CD4-positive, alpha-beta T cell (primary cell): ENCODE data around the gene PIP5K1C. TPM values are rescaled to one million over a fixed set of nuclear protein-coding genes. Genes with fewer than 3 reads are reported as not detected.

Experiments used
- ATAC-seq: fragments of 200-7000 bp; cut with Tn5 transposase; one replicate; pipeline ENCODE4 v1.10.0; 2022; ENCODE audit warnings: mild to moderate bottlenecking; ENCODE audit not compliant: poor library complexity
- CTCF ChIA-PET: fragments of 350-600 bp; sonication (Branson Sonifier 250); formaldehyde crosslinking; loops from one replicate; lab custom pipeline; 2021; ENCODE audit warnings: antibody characterized with exemption, inconsistent platforms; lab: Charles Lee
- POLR2A ChIA-PET: fragments of 350-600 bp; sonication (Branson Sonifier 250); formaldehyde crosslinking; loops from one replicate; lab custom pipeline; 2021; ENCODE audit warnings: antibody characterized with exemption, inconsistent platforms; lab: Charles Lee
- DNase-seq, 14 experiments: peaks; one replicate each; pipeline ENCODE4 v3.0.0-alpha.2; 2013 to 2020; ENCODE audit warnings: mixed read lengths in 2 of 14
- H3K27ac ChIP-seq, 2 donors: one replicate each; pipeline versions ENCODE4 v1.5.1 to v1.7.0; 2013; ENCODE audit warnings: low read length in 2 of 2, low read depth in 1 of 2, mild to moderate bottlenecking in 1 of 2
- H3K27me3 ChIP-seq, 2 experiments: 1 replicate in 1 of 2; 2 replicates in 1 of 2; pipeline versions ENCODE4 v1.6.1 to v1.7.0; 2013; ENCODE audit warnings: low read length in 2 of 2, control low read depth in 1 of 2, mild to moderate bottlenecking in 1 of 2, moderate library complexity in 1 of 2; ENCODE audit not compliant: insufficient read depth in 2 of 2, control insufficient read depth in 1 of 2
- H3K36me3 ChIP-seq: one replicate; pipeline ENCODE4 v1.6.1; 2013; ENCODE audit warnings: low read length, control low read depth; ENCODE audit not compliant: insufficient read depth
- H3K4me1 ChIP-seq: one replicate; pipeline ENCODE4 v1.6.1; 2013; ENCODE audit warnings: low read length, control low read depth; ENCODE audit not compliant: insufficient read depth
- H3K4me3 ChIP-seq: one replicate; pipeline ENCODE4 v1.5.1; 2013; ENCODE audit warnings: mild to moderate bottlenecking, low read length, moderate library complexity
- H3K9me3 ChIP-seq, 2 experiments: 1 replicate in 1 of 2; 2 replicates in 1 of 2; pipeline versions ENCODE4 v1.6.1 to v1.7.0; 2013; ENCODE audit warnings: low read length in 2 of 2, mild to moderate bottlenecking in 2 of 2, control low read depth in 1 of 2, moderate library complexity in 1 of 2; ENCODE audit not compliant: control insufficient read depth in 1 of 2, insufficient read depth in 1 of 2
- H3K27ac Mint-ChIP-seq: one replicate; pipeline ENCODE4 v1.8.0; 2020; ENCODE audit warnings: mixed read lengths
- H3K27me3 Mint-ChIP-seq: one replicate; pipeline ENCODE4 v1.8.0; 2021; ENCODE audit warnings: mixed read lengths
- H3K36me3 Mint-ChIP-seq: one replicate; pipeline ENCODE4 v1.8.0; 2021; ENCODE audit warnings: low read depth, mixed read lengths
- H3K4me1 Mint-ChIP-seq: one replicate; pipeline ENCODE4 v1.8.0; 2021; ENCODE audit warnings: low read depth, mixed read lengths
- H3K4me3 Mint-ChIP-seq: one replicate; pipeline ENCODE4 v1.8.0; 2020; ENCODE audit warnings: mild to moderate bottlenecking, mixed read lengths
- H3K9me3 Mint-ChIP-seq: one replicate; pipeline ENCODE4 v1.8.0; 2020; ENCODE audit warnings: mixed read lengths
- CTCF ChIP-seq: fragments of 200-600 bp; IDR thresholded peaks from one replicate; pipeline ENCODE4 v1.8.0; 2022; ENCODE audit warnings: antibody characterized with exemption, mild to moderate bottlenecking
- intact Hi-C, 2 experiments: fragments of 100-400 bp; cut with DNase I in 1 of 2; cut with micrococcal nuclease in 1 of 2; formaldehyde crosslinking; loops; one replicate each; pipeline versions ENCODE4 v1.15.1 to v1.9.0; 2023 to 2025; cut with DNase I, micrococcal nuclease
- total RNA-seq, 174 experiments: library from RNA in 2 of 174; stranded (reverse) in 2 of 174; gene quantifications; one replicate each; pipeline ENCODE4 v1.2.3 and lab custom pipeline; 2021 to 2026

The PIP5K1C gene
- total RNA-seq, 2 experiments from 2014 or later: 14.7 to 15.5 TPM

GRCh38 chr19:3638208-3639193 lies 61.8 kb downstream of the PIP5K1C start:
- DNase-seq (no peak), ATAC-seq (no peak)
- Histone ChIP-seq H3K4me3 (no peak overlapping the region), H3K36me3 (peaks cover 23% of the 10 kb centered on the region), H3K4me1 (no peaks in the 10 kb centered on the region), H3K27ac (no peak overlapping the region), H3K27me3 (no peaks in the 10 kb centered on the region), H3K9me3 (no peaks in the 10 kb centered on the region)
- POLR2A ChIA-PET: no interaction called here
- CTCF ChIA-PET: no interaction called here
- no peak for TF ChIP-seq CTCF
- H3K27me3 Mint-ChIP-seq: no peaks in the 10 kb centered on the region
- H3K4me1 Mint-ChIP-seq: no peaks in the 10 kb centered on the region
- no peak overlapping the region for H3K27ac Mint-ChIP-seq
- no peak overlapping the region for H3K4me3 Mint-ChIP-seq
- intact Hi-C loops: no loop called here
- H3K36me3 Mint-ChIP-seq: peaks cover 23% of the 10 kb centered on the region
- no peaks in the 10 kb centered on the region for H3K9me3 Mint-ChIP-seq

GRCh38 chr19:3637621-3638020 lies 62.6 kb downstream of the PIP5K1C start:
- ATAC-seq (no peak), DNase-seq (no peak)
- intact Hi-C loops: no loop called here
- Mint-ChIP-seq H3K36me3 (peaks cover 22% of the 10 kb centered on the region), H3K27ac (no peak overlapping the region), H3K9me3 (no peaks in the 10 kb centered on the region), H3K4me3 (no peak overlapping the region), H3K27me3 (no peaks in the 10 kb centered on the region), H3K4me1 (no peaks in the 10 kb centered on the region)
- Histone ChIP-seq H3K4me3 (no peak overlapping the region), H3K9me3 (no peaks in the 10 kb centered on the region), H3K27ac (no peak overlapping the region), H3K36me3 (peaks cover 19% of the 10 kb centered on the region), H3K4me1 (no peaks in the 10 kb centered on the region), H3K27me3 (no peaks in the 10 kb centered on the region)
- POLR2A ChIA-PET: no interaction called here
- no peak for TF ChIP-seq CTCF
- CTCF ChIA-PET: no interaction called here

GRCh38 chr19:3636962-3637361 lies 63.3 kb downstream of the PIP5K1C start:
- H3K9me3 Mint-ChIP-seq: no peaks in the 10 kb centered on the region
- no peak for TF ChIP-seq CTCF
- H3K4me3 ChIP-seq: no peak overlapping the region
- H3K4me3 Mint-ChIP-seq: no peak overlapping the region
- DNase-seq (no peak), ATAC-seq (no peak)
- ChIA-PET POLR2A (no interaction called here), CTCF (no interaction called here)
- H3K36me3 Mint-ChIP-seq: peaks cover 20% of the 10 kb centered on the region
- no peaks in the 10 kb centered on the region for H3K4me1 ChIP-seq
- H3K4me1 Mint-ChIP-seq: no peaks in the 10 kb centered on the region
- H3K9me3 ChIP-seq: no peaks in the 10 kb centered on the region
- no peaks in the 10 kb centered on the region for H3K27me3 ChIP-seq
- no peaks in the 10 kb centered on the region for H3K27me3 Mint-ChIP-seq
- intact Hi-C loops: no loop called here
- no peak overlapping the region for H3K27ac Mint-ChIP-seq
- peaks cover 14% of the 10 kb centered on the region for H3K36me3 ChIP-seq
- H3K27ac ChIP-seq: no peak overlapping the region
